ENCODE results near the gene TESK2.
"Not testable (repeated sequence)": the region's sequence is repeated elsewhere in the genome, so short reads cannot be mapped to it uniquely, and the experiment has no call there.

Gene TESK2

GRCh38 chr1:45473302-45473701 is 17.7 kb downstream of the TESK2 start:
- no peak for DNase-seq

DNA sequence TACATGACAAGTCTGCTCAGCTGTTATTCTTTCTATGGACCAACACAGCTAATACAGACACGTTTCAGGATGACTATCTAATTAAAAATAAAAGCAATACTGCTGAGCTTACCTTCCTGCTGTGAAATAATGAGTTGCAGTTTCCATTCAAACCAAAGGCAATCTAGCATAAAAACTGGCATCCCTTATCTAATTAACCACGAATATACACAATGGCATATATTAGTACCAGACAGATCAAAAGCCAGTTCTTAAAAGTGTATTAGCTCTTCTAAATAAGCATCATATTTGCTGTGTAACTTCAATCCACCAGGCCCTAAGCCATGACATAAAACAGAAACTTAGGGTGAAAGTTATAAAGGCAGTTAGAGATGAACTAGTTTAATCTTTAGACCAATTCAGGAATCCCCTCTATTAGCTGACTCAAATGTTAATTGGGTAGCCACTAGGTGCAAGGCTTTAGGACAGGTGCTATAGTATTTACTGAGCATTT is 20.6 kb downstream of the TESK2 start:
- no peak for DNase-seq

GRCh38 chr1:45467353-45467752 is 23.6 kb downstream of the TESK2 start:
- not testable (repeated sequence) for DNase-seq

DNA sequence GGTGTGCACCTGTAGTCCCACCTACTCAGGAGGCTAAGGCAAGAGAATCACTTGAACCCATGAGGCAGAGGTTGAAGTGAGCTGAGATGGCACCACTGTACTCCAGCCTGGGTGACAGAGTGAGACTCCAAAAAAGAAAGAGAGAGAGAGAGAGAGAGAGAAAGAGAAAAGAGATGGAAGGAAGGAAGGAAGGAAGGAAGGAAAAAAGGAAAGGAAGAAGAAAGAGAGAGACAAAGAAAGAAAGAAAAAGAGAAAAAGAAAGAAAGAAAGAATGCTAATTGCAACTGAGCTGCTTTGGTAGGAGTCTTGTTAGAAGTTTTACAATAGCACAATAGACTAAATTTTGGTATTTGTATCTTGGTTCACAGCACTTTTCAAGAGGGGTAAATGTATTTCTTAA is 25.7 kb downstream of the TESK2 start:
- no peak for DNase-seq

GRCh38 chr1:45458894-45459293 is 32.1 kb downstream of the TESK2 start:
- no peak for DNase-seq

DNA sequence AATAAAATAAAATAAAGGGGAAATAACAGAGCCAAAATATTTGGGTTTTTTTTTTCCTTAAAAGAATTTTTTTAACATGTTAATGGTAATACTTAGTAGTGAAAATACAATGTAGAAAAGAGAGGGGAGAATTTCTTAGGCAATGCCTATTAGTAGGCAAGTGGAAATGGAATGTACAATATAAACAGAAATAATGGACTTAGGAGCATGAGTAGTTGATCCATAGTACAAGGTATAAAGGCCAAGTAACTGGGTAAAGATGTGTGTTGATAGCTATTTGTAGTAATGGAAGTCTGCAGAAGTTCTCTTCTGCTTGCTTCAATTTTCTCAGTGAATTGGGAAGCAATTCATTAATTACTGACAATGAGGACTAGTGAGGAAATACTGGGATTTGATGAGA is 34.4 kb downstream of the TESK2 start:
- DNase-seq: no peak

- DNase-seq: no peak
Observed at GRCh38 chr1:45455162-45455561, 35.8 kb downstream of the TESK2 start.

DNA sequence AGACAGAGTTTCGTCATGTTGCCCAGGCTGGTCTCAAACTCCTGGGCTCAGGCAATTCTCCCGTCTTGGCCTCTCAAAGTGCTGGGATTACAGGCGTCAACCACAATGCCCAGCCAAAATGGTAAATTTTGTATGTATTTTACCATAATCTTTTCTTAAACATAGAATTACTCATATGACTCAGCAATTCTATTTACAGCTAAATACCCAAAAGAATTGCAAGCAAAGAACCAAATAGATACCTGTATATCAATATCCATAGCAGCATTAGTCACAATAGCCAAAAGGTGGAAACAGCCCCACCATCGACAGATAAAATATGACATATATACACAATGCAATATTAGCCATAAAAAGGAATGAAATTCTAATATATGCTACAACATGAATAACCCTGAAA is 36.5 kb downstream of the TESK2 start:
- no peak for DNase-seq

DNA sequence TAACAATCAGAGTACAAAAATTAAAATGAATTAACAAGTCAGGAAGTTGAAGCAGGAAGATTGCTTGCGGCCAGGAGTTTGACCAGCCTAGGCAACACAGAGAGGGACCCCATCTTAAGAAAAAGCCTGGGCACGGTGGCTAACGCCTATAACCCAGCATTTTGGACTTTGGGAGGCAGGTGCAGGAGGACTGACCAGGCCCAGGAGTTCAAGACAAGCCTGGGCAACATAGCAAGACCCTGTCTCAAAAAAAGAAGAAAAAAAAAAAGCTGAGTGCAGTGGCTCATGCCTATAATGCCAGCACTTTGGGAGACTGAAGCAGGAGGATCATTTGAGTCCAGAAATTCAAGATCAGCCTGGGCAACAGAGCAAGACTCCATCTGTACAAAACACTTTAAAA is 38.5 kb downstream of the TESK2 start:
- DNase-seq: no peak

DNA sequence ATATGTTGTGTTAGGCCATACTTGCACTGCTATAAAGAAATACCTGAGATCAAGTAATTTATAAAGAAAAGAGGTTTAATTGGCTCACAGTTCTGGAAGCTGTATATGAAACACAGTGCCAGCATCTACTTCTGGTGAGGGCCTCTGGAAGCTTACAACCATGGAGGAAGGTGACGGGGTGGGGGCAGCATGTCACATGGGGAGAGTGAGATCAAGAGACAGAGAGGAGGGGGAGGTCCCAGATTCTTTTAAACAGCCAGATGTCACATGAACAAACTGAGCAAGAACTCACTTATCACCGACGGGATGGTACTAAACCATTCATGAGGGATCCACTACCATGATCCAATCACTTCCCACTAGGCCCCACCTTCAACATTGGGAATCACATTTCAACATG is 42.6 kb downstream of the TESK2 start:
- no peak for DNase-seq

- DNase-seq: no peak
Observed at GRCh38 chr1:45446950-45447672, 43.9 kb downstream of the TESK2 start.

- DNase-seq: no peak
Observed at GRCh38 chr1:45446530-45446929, 44.4 kb downstream of the TESK2 start.

DNA sequence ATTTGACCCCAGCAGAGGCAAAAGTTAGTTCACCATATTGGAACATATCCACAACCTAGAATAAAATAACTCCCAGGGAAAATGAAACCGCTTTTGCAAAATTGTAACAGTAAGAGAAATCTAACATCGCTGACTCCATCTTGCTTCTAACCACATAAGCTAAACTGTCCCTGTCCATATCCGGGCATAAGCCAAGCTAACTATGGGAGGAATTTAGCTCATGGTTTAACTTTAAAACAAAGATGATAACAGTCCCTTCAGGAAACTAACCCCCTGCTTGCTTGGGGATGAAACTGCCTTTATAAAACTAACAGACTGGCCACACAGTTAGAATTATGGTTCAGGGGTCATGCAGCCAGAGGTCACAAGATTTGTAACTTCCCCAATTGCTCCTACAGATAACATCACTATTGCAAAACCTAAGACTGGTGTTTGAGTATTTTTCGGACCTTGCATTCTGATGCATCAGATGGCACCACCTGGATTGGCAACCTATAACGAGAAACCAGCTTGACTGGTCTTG is 46.3 kb downstream of the TESK2 start:
- no peak for DNase-seq

GRCh38 chr1:45443580-45444446 is 47.1 kb downstream of the TESK2 start:
- no peak for DNase-seq

GRCh38 chr1:45442272-45442671 is 48.7 kb downstream of the TESK2 start:
- no peak for DNase-seq

DNA sequence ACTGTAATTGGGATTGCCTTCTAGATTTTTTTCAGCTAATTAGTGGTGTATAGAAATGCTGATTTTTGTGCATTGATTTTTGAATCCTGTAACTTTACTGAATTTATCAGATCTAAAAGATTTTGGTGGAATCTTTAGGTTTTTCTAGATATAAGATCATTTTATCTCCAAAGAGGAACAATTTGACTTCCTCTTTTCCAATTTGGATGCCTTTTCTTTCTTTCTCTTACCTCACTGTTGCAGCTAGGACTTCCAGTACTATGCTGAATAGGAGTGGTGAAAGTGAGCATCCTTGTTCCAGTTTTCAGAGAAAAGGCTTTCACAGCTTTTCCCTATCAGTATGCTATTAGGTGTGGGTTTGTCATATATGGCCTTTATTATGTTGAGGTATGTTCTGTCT is 53.6 kb downstream of the TESK2 start:
- DNase-seq: no peak

GRCh38 chr1:45430490-45430889 is 60.5 kb downstream of the TESK2 start:
- no peak for DNase-seq

GRCh38 chr1:45429561-45430159 is 61.3 kb downstream of the TESK2 start:
- DNase-seq: no peak

DNA sequence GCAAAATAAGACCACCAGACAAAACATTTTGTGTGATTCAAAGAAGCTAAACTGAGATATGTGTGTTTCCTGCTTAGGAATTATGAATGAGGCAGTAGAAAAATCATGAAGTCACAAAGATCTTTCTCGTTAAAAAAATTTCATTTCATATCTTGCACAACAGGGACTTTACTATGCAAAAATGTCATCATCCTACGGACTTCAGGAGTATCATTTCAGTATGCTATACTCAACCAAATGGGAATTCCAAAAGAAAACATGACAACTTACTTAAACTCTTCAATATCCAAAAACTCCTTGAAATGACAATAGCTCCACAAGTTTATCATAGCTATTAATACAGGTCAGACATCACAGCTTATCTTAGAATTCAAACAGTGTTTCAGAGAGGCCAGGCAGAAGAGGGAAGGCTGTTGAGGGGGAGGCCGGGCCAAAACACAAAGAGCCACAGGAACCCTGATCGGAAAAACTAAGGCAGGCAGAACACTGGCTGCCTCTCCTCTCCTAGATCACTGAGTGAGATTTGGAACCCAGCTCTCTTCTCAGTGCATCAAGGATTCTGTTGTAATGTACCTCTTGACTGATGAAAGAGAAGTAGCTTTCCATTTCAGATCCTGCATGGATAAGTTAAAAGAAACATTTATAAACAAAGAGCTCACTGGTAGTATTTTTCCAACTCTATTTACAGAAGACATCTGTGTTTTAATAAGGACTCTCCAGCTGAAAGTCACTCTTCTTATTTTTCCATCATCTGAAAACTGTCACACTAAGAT is 66.9 kb downstream of the TESK2 start:
- no peak for DNase-seq

DNA sequence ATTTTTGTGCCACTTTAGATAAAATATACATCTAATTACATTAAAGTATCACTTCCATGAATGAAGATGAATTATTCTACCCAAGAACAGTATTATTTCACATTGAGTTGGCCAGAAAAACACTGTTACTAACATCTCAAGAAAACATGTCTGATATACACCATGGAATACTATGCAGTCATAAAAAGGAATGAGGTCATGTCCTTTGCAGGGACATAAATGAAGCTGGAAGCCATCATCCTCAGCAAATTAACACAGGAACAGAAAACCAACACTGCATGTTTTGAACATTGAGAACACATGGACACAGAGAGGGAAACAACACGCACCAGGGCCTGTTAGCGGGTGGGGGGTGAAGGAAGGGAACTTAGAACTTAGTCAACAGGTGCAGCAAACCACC is 69.0 kb downstream of the TESK2 start:
- DNase-seq: no peak

GRCh38 chr1:45414746-45415145 is 76.2 kb downstream of the TESK2 start:
- no peak for DNase-seq

GRCh38 chr1:45412899-45413298 is 78.1 kb downstream of the TESK2 start:
- no peak for DNase-seq

DNA sequence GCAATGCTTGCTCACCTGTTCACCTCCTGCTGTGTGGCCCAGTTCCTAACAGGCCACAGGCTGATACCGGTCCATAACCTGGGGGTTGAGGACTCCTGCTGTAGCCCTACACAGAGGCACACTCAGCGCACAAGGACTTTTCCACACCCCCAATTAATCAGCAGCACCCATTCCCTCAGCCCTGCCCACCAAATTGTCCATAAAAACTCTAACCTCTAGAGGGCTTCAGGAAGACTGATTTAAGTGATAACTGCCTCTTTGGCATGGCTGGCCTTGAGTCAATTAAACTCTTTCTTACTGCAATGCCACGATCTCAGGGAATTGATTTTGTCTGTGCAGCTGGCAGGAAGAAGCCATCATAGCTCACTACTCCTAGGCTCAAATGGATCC is 79.5 kb downstream of the TESK2 start:
- no peak for DNase-seq

Data from NCI-H1105 treated with DMSO at 0.1 percent for 48 hours (cell line).